A549 treated with AZD9567 at 1 μM for 4 hours (cell line): ENCODE measurements around the gene PLB1. TPM values are rescaled to one million over a fixed set of nuclear protein-coding genes. Genes with fewer than 3 reads are reported as not detected.

Source experiments
- total RNA-seq: library from RNA; stranded (reverse); fragments of 200-300 nt; extraction: Qiagen RNA extraction; gene quantifications from 5 replicates; pipeline ENCODE4 v1.2.3, GENCODE V29; 2022; ENCODE audit not compliant: insufficient read depth

PLB1 gene
- 1.0 to 1.7 TPM (median 1.3 TPM) in 4 of 5 replicates, not detected in the other for total RNA-seq

GRCh38 chr2:28495551-28496250 lies at the start of gene PLB1:
Gene PLB1, plus strand, starts transcription at chr2:28496060. Its CDS starts 55 bp downstream, at chr2:28496115.

Other genes with a start within 250 kb of the PLB1 start
- 55.4 to 62.8 TPM (median 58.3 TPM) in 5 replicates for gene FOSL2, start 103.2 kb upstream of the PLB1 start, total RNA-seq